Activated CD8-positive, alpha-beta memory T cell treated with anti-CD3 and anti-CD28 coated beads, Interleukin-2, amount 50 U/mL, for 1 hour (primary cell): Measurements from ENCODE around the gene CHEK2.
"Not testable (repeated sequence)": the region's sequence is repeated elsewhere in the genome, so short reads cannot be mapped to it uniquely, and the experiment has no call there.

ENCODE experiments used
- DNase-seq: peaks from one replicate; pipeline ENCODE4 v3.0.0-alpha.2; 2020; ENCODE audit errors: extremely low read depth

CHEK2 gene

GRCh38 chr22:28689796-28690195 lies 51.8 kb downstream of the CHEK2 start:
- not testable (repeated sequence) for DNase-seq

DNA sequence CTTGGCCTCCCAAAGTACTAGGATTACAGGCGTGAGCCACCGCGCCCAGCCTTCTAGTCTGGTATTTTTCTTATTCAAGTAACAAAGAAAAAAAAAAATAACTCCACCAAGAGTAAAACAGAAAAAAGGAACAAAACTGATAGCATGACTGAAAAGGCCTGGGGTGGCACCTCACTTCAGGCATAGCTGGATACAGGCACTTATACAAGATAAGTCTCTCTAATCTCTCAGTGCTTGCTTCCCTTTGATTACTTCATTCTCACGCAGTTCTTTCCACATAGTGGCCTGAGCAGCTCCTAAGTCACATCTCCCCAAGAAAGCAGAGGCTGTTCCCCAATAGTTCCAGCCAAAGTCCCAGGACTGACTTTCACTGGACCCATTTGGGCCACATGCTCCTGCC lies 58.7 kb downstream of the CHEK2 start:
- not testable (repeated sequence) for DNase-seq

- not testable (repeated sequence) for DNase-seq
Observed at GRCh38 chr22:28680813-28681490, 60.7 kb downstream of the CHEK2 start.

GRCh38 chr22:28679611-28680287 lies 61.9 kb downstream of the CHEK2 start, which contains the start of gene TTC28:
Gene TTC28, minus strand, starts transcription at chr22:28679840. Its CDS starts 117 bp downstream, at chr22:28679723.
- not testable (repeated sequence) for DNase-seq

- DNase-seq, result not testable (repeated sequence)
Observed at GRCh38 chr22:28678778-28679610, 62.6 kb downstream of the CHEK2 start.

- not testable (repeated sequence) for DNase-seq
Observed at GRCh38 chr22:28678170-28678569, 63.5 kb downstream of the CHEK2 start.

- DNase-seq, result peak; percentile 7
Observed at GRCh38 chr22:28674121-28674563, 67.5 kb downstream of the CHEK2 start.

DNA sequence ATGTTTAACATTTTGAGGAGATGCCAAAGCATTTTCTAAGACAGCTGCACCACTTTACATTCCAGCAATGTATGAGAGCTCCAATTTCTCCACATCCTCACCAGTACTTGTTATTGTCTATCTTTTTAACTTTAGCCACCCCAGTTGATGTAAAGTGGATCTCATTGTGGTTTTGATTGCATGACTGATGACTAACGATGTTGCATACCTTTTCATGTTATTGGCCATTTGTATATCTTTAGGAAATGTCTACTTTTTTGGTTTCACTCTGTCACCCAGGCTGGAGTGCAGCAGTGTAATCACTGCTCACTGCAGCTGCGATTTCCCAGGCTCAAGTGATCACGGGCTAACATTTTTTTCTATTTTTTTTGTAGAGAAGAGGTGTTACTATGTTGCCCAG lies 70.9 kb downstream of the CHEK2 start:
- DNase-seq, result no peak

DNA sequence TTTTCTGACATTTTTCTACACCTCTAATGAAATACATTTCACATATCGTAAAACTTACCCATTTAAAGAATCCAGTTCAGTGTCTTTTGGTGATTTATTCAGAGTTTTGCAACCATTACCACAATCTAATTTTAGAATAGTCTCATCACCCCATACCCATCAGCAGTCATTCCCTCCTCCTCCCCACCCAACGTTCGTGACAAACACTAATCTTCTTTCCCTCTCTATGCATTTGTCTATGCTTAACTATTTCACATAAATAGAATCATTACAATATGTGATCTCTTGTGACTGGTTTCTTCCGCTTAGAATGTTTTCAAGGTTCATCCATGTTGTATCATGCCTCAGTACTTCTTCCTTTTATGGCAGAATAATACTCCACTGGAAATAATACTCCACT lies 71.5 kb downstream of the CHEK2 start:
- DNase-seq, result no peak

- DNase-seq, result no peak
Observed at GRCh38 chr22:28669387-28669786, 72.2 kb downstream of the CHEK2 start.

DNA sequence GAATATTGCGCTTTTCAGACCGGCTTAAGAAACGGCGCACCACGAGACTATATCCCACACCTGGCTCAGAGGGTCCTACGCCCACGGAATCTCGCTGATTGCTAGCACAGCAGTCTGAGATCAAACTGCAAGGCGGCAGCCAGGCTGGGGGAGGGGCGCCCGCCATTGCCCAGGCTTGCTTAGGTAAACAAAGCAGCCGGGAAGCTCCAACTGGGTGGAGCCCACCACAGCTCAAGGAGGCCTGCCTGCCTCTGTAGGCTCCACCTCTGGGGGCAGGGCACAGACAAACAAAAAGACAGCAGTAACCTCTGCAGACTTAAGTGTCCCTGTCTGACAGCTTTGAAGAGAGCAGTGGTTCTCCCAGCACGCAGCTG lies 78.1 kb downstream of the CHEK2 start:
- not testable (repeated sequence) for DNase-seq

GRCh38 chr22:28658448-28658847 lies 83.2 kb downstream of the CHEK2 start:
- no peak for DNase-seq

- no peak for DNase-seq
Observed at GRCh38 chr22:28656181-28656580, 85.4 kb downstream of the CHEK2 start.

- DNase-seq, result no peak
Observed at GRCh38 chr22:28650463-28650862, 91.2 kb downstream of the CHEK2 start.

GRCh38 chr22:28648792-28649191 lies 92.8 kb downstream of the CHEK2 start:
- DNase-seq, result no peak

DNA sequence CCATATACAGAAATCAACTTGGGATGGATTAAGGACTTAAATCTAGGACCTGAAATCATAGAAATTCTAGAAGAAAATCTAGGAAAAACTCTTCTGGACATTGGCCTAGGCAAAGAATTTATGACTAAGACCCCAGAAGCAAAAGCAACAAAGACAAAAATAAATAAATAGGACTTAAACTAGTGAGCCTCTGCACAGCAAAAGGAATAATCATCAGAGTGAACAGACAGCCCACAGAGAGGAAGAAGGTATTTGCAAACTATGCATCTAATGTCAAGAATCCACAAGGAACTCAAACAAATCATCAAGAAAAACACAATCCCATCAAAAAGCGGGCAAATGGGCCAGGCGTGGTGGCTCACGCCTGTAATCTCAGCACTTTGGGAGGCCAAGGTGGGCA lies 94.4 kb downstream of the CHEK2 start:
- DNase-seq, result no peak

GRCh38 chr22:28639321-28639720 lies 102.3 kb downstream of the CHEK2 start:
- no peak for DNase-seq
